Measurements from ENCODE around the gene ABHD1.
"Not testable (repeated sequence)": the region's sequence is repeated elsewhere in the genome, so short reads cannot be mapped to it uniquely, and the experiment has no call there.

Gene ABHD1

DNA sequence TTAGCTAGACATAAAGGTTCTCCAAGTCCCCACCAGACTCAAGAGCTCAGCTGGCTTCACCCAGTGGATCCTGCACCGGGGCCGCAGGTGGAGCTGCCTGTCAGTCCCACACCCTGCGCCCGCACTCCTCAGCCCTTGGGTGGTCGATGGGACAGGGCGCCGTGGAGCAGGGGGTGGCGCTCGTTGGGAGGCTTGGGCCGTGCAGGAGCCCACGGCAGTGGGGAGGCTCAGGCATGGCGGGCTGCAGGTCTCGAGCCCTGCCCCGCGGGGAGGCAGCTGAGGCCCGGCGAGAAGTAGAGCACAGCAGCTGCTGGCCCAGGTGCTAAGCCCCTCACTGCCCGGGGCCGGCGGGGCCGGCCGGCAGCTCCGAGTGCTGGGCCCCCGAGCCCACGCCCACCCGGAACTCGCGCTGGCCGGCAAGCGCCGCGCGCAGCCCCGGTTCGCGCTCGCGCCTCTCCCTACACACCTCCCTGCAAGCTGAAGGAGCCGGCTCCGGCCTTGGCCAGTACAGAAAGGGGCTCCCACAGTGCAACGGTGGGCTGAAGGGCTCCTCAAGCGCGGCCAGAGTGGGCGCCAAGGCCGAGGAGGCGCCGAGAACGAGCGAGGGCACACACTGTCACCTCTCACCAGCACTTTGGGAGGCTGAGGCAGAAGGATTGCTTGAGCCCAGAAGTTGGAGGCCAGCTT lies 12.1 kb upstream of the ABHD1 start:
- not testable (repeated sequence) for DNase-seq

DNA sequence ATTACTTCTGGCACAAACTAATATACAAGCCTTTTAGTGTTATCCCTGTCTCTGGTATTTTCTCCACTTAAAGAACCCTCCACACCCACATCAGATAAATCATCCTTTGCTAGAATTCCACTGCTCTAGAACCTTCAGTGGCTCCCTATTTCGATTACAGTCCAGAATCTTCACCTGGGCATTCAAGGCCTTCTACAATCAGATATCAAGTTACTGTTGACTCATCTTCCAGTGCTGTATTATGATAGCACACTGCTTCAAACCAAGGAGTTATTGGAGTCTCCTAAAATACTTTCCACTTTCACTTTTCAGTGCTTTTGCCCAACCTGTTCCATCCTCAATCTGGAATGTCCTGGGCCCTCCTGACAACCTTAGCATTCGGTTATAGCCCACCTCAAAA lies 8.1 kb upstream of the ABHD1 start:
- no peak for DNase-seq

DNA sequence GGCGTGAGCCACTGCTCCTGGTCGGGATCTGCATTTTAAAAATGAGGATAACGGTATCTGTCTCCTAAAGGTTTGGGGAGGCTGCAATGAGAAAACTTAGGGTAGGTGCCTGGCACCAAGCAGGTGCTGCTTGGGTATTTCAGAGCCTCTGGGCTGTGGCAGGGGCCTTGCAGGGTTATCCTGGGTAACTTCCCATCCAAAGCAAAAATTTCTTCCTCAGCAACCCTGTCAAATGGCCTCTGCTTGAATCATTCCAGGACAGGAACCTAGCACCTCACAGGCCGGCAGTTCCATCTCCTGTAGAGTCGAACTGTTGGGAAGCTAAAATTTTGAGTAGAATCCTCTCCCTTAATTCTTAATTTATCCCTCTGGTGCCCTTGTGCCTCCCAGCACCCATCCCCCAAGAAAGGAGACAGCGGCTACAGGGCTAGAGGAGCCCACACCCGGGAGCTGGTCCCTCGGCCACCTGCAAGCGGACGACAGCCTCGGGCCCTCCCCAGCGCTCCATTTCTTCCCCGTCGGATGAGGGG lies 5.6 kb upstream of the ABHD1 start:
- no peak for DNase-seq

DNA sequence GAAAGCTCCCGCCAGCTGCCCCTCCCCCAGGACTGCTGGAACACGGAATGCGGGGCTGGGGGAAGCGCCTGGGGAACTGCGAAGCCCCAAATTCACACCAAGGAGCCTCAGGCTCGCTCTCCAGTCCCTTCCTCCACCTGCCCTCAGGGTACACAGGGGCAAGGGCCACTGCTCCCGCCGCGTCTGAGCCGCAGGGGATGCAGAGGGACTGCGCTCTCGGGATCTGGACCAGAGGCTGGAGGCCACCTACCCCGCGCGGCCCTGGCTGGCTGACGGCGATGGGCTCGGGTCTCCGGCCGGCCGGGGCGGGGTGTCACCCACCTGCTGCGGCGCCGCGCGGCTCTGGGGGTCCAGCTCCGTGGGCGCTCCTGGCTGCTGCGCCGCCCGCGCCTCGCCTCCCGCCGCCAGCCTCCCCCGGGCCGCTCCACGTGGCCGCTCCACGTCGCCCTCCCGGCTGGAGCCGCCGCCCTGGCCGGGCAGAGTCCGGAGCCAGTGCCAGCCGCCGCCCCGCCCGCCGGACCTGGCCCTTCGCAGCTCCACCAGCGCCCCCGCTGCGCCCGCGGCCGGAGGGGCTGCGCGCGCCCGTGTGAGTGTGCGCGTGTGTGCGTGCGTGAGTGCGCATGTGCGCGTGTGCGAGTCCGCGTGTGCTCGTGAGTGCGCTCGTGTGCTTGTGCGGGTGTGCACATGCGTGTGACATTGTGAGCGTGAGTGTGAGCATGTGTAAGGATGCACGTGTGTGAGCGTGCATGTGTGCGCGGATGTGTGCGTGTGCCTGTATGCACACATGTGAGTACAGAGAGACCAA lies 4.9 kb upstream of the ABHD1 start, which contains the start of gene CGREF1:
CGREF1 (minus strand) TSS at position 604 of the 805 bp plus-strand sequence. CDS start 14,762 bp downstream, outside the sequence.
- no peak for DNase-seq

DNA sequence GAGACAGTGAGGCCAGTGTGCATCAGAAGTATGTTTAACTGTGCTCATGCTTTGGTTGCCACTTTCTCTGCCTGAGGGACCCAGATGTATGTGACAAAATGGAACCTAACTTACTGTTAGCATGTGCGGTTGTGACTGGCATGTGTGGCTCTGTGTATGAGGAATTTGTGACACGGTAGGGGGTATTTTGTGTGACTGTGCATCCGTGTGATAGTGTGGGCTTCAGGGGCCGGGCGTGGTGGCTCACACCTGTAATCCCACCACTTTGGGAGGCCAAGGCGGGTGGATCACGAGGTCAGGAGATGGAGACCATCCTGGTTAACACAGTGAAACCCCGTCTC lies 4.3 kb upstream of the ABHD1 start:
- not testable (repeated sequence) for DNase-seq

DNA sequence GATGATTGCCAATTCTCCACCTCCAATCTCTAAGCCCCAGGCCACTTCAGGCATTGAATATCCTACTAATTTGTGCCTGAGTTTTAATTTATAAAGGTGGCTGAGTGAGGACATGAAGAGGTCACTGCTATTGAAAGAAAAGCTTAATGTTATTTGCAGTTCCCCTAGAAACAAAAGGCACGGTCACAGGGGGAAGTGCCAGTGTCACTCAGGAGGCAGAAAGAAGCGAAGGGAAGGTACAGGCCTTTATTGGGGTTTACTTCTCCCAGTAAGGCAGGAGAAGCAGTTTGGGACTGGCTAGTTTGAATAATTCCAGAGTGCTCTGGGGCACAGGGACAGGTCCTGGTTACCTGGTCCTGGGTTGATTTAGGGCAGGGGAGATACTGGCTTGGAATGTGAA lies 1.7 kb upstream of the ABHD1 start:
- DNase-seq = no peak

DNA sequence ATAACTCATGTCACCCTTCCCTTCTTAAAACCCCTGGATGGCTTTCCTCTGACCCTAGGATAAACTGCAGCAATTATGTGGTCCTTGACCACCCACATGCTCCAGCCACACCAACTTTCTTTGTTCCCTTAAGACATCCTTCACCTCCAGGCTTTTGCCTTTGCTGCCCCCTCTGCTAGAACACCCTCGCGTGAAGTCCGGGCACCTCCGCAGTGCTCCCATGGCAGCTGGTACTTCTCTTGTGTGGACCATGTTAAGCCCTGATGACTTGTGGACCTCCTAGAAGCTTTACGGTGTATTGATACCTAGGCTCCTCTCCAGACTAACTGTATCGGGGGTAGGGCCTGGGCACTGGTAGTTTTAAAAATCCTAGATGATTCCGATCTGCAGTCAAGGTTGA lies 824 bp upstream of the ABHD1 start:
- DNase-seq = no peak

DNA sequence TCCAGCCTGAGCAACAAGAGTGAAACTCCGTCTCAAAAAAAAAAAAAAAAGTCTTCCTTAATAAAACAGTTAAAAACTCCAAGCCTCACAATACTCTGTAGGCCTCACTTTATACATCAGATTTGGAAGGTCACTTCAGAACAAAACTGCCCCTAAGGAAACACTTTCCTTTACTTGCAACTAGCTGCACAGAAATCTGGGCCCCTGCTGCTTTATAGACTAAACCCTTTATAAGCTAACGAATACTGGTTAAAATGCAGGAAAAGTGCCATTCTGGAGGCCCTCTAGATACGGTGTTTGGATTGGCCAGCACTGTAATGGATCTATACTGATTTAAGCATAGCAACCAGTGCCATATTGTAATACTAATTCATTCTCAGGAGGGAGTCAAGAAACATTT lies 1.5 kb downstream of the ABHD1 start:
- DNase-seq = no peak

DNA sequence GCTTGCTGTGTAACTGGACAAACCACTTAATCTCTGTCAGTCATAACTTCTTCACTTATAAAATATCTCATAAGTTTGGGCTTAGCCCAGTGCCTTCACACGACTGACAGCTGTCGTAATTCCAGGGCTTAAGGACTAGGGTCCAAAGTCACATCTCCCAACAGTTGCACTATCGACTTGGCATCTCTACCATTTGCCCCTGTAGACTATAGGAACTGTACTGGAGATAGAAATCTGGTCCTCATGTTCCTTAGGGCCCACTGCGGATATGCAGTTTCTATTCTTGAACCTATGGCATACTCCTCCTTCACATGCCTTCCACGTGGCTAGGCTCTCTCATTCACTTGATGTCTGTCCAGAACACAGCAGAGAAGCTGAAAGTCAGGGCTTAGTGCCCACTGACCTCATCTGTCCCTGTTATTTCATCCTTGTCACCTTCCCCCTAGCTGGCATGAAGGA lies 2.7 kb downstream of the ABHD1 start:
- no peak for DNase-seq

DNA sequence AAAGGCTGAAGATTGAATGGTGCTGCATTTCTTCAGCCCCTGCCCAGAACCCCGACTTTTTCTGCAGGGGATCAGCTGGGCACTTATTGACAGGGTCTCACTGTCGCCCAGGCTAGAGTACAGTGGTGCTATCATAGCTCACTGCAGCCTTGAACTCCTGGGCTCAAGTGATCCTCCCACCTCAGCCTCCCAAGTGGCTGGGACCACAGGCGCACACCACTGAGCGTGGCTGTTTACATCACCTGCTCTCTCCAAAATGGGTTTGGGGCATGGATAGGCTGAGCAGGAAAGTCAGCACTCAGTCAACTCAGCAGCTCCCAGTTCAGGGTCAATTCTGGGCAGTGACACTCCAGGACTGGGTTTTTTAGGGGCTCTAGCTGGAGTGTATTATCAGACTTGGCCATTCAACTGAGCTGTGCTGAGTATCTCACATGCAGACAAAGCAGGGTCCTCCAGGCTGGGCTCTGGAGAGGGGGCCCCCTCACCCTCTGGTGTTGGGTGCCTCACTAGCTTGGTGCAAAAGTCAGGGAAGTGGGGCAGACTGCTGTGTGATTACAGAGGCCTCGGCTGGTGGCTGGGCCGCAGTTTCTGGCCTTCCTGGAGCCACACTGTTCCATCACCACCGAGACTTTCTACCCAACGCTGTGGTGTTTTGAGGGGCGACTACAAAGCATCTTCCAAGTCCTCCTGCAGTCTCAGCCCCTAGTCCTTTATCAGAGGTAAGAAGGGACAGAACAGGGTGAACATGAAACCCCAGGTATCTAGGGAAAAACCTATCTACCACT lies 4.5 kb downstream of the ABHD1 start:
- no peak for DNase-seq

DNA sequence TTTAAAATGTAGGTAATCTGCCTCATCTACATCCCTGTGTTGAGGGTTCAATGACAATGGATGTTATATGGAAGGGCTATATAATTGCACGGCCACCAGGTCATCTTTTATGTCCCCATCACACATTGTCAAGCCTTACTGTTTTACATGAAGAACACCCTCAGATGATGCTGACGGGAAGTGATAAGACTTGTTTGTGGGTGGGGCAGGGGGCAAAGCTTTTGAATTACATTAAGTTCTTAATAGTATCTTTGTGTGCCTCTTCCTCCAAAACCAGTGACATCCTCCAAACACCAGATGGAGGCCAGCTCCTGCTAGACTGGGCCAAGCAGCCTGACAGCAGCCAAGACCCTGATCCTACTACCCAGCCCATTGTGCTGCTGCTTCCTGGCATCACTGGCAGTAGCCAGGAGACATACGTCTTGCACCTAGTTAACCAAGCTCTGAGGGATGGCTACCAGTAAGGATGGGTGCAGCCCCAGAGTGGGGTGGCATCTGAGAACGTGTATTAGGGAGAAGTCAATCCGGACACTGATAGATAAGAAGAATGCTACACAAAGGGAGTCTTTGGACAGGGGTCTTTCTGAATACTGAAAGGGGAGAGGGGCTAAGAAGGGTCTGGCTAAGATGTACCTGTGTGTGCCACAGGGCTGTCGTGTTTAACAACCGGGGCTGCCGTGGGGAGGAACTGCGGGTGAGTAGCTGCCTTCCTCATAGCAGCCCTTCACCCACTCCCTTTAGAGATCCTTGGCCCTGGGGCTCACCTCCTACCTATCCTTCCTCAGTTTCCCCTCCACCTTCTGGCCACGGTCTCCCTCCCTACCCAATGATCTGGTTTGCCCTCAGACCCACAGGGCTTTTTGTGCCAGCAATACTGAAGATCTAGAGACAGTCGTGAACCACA lies 5.3 kb downstream of the ABHD1 start:
- DNase-seq = no peak

DNA sequence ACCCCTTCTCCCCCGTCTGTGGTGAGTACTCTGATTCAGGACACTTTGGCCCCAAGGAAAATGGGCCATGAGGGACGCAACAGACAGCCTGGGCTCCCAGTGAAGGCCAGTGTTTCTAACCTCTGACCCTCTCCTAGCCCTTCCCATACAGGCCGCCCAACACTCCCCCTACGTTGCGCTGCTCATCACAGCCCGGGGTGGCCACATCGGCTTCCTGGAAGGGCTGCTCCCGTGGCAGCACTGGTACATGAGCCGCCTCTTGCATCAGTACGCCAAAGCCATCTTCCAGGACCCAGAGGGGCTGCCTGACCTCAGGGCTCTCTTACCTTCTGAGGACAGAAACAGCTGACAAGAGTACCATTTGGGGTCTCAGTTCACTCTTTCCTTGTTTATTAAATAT lies 6.8 kb downstream of the ABHD1 start:
- no peak for DNase-seq

DNA sequence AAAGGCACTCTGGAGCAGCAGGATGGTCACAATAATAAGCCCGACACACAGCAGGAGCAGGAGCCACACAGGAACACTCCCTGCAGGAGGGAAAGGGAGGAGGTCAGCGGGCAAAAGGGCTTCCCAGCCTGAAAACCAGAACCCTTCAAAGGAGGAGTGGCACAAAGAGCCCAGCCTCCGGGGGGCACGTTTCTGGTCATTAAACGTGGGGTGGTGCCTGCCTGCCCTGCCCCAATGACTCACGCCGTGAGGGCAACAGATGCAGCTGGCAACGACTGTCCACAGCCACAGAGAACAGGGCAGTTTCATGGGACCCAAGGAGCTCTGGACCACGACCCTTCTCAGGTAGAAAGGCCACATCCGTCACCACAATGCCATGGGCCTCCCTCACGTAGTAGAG lies 7.8 kb downstream of the ABHD1 start:
- DNase-seq = no peak

DNA sequence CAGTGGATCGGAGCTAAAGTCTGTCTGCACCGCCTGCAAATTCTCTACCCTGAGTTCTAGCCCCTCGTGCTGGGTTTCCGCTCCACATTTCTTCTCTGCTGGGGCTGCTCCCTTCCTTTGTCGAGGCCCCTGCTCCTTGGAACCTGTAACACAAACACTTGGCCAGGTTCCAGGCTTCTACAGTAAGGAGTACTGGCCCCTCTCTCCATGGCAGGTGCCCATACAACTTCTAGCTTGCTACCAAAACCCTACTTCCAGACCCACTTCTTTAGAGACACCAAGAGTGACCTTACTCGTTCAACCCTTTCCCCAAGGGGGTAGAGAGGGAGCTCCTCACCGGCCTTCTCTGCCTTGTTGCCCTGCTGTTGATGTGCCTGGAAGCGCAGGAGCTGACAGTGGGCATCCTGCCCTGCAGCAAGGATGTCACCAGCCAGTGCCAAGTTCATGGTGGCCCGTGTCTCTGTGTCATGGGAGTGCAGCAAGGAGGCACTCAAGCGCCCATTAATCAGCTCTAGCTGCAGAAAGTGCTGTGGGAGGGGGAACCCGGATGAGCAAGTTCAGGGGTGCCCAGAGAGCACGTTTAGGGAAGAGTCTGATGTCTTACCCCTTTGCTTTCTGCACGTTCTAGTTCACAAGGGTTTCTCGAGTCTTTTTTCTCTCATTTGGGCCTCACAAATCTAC lies 9.7 kb downstream of the ABHD1 start:
- DNase-seq = no peak

DNA sequence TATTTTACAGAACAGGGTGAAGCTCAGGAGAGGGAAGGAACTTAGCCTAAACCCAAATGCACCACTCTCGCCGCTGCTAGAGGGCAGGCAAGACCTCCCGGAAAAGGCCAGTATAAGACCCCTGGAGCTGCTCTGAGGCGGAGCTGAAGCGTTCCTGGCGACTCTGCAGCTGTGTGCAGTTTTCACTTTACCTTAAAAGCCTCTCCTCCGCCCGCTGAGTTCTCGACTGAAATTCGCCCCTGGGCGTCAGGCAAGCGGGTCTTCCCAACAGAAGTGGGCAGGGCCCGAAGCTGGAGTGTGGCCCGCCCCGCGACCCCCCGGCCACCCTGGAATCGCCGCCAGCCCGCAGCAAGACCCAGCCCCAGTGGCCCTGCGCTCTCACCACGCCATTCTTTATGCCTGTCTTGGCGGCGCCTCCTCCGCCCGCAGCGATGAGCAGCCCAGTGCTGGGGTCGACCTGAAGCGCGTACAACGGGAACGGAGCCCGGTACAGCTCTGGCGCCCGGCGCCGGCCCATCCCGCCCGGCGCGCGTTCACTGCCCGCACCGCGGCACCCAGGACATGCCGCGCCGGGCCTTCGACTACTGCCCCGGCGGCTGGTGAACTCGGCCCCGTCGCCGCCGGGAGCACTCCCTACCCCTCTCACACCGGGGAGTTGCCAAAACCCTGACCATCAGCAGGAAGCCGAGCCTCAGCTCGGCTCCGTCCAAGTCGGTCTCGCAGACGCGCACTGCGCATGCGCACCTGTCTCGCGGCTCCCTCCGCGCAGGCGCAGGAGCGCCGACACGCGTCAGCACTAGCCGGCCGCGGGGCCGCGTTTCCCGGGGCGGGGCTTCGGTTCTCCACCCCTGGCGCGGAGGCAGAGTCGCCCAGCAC lies 10.5 kb downstream of the ABHD1 start, which contains the start of gene PREB:
PREB (minus strand) TSS at position 732 of the 876 bp plus-strand sequence; CDS start at position 517, 215 bp downstream.
- DNase-seq = peak; percentile 97

DNA sequence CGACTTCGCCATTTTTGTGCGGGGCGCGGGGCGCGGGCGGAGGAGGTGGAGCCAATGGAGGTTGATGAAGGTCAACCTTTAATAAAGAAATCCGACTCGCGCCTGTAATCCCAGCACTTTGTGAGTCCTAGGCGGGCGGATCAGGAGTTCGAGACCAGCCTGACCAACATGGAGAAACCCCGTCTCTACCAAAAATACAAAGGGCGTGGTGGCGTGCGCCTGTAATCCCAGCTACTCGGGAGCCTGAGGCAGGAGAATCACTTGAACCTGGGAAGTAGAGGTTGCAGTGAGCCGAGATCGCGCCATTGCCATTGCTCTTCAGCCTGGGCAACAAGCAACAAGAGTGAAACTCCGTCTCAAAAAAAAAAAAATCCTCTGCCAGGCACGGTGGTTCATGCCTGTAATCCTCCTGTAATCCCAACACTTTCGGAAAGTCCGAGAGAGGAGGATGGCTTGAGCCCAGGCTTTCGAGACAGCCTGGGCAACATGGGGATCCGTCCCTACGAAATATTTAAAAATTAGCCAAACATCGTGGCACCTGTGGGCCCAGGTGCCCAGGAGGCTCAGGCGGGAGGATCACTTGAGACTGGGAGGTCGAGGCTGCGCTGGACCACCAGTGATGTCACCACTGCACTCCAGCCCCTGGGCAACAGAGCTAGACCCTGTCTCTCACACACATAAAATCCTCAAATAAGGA lies 11.3 kb downstream of the ABHD1 start:
- DNase-seq = no peak

DNA sequence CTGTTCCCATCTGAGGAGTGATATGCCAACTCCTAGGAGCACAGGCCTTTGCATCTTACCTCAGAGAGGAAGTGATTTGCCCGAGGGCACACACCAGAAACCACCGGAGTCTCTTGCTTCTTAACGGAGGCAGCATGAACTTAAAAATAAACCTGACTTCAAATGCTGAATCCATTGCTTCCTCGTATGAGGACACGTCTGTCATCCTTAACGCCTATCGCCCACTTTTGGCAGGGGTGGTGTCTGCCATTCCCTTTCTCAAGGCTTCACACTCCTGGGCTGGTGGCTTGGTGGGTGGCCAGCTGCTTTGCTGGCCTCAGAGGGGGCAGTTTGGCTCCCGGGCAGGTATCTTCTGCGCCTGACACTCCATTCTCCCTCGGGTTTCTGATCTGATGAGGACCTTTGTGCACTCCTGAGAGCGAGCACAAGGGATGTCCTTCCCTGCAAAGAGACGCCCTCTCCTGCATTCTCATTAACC lies 11.9 kb downstream of the ABHD1 start:
- no peak for DNase-seq

DNA sequence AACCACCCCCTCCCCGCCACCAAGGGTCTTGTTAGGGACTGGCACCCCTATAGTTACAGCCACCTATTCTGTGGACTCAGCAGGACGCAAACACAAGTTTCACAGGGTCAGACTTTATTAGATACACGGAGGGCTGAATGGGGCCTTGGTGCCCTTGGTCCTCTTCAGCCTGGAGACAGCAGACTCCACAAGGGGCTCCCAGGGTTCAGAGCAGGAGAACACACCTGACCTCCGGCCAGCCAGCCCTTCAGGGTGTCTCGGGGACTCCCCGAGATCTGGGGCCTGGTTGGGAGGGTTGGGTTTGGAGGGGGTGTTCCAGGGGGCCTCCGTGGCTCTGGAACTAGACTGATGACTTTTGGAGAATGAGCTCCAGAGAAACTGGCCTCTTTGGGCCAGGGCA lies 13.1 kb downstream of the ABHD1 start:
- DNase-seq = no peak

DNA sequence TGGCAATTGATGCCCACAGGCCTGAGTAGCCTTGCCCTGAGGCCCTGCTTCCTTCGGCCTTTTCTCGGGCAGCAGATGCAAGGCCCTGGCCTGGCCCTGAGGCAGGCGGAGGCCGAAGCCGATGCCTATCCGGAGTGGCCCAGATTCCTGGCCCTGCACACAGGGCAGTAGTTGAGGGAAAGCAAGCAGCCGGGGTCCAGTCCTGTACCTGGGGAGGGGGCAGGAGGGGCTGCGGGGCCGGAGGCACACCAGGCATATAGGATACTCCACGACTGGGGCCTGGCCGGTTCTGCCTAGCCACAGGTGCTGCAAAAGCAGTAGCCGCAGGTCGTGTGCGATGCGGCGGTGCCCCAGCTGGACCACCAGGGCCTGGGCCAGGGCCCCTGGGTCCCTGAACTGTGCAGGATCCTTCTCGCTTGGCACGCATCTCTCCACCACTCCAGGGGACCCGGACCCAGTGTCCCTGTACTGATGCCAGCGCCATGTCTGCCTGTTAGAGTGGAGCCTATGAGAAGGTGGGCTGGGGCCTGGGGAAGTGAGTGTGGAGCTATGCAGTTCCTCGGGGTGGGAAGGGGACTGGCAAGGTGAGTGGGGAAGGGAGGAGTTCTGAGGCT lies 13.8 kb downstream of the ABHD1 start:
- no peak for DNase-seq
